HG02798 (cell line): Measurements from ENCODE around the gene IQGAP1.
"Not testable (repeated sequence)": the region's sequence is repeated elsewhere in the genome, so short reads cannot be mapped to it uniquely, and the experiment has no call there.

Source experiments
- ATAC-seq: cut with Tn5 transposase; IDR thresholded peaks from one replicate; pipeline ENCODE4 v1.9.1; 2021; ENCODE audit warnings: mild to moderate bottlenecking; ENCODE audit not compliant: unreplicated experiment, poor library complexity

Gene IQGAP1

DNA sequence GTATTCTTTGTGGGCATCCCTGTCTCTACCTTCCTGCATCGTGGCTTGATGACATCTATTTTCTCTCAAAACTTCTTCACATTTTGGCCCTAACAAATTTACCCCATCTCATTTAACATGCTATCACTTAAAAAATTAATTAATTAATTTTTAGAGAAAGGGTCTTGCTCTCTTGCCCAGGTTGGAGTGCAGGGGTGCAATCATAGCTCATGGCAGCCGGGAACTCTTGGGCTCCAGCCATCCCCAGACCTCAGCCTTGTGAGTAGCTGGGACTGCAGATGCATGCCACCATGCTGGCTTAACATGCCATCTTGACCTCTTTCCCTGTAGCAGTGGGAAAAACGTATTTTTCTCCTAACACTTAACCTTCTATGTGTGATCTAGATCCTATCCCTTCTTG, 20.6 kb downstream of the IQGAP1 start:
- ATAC-seq = no peak

GRCh38 chr15:90409587-90409986, 21.5 kb downstream of the IQGAP1 start:
- ATAC-seq = not testable (repeated sequence)

DNA sequence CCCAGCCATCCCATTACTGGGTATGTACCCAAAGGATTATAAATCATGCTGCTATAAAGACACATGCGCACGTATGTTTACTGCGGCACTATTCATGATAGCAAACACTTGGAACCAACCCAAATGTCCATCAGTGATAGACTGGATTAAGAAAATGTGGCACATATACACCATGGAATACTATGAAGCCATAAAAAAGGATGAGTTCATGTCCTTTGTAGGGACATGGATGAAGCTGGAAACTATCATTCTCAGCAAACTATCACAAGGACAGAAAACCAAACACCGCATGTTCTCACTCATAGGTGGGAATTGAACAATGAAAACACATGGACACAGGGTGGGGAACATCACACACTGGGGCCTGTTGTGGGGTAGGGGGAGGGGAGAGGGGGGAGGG, 22.3 kb downstream of the IQGAP1 start:
- not testable (repeated sequence) for ATAC-seq

DNA sequence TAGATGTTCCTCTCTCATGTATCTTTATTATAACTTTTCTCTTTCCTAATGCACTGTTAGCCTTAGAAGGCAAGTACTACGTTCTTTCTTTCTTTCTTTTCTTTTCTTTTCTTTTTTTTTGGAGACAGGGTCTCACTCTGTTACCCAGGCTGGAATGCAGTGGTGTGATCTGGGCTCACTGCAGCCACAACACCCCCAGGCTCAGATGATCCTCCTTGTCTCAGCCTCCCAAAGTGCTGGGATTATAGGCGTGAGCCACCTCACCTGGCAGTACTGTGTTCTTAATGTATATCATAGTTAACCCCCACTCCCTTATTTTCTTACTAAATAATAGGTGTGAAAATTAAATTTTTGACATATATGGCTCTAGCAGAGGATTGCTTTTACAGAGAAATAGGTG, 23.1 kb downstream of the IQGAP1 start:
- no peak for ATAC-seq

- peak; percentile 89 for ATAC-seq
These were observed 24.5 kb downstream of the IQGAP1 start for GRCh38 chr15:90412356-90413194.

- ATAC-seq = no peak
These were observed 25.7 kb downstream of the IQGAP1 start for GRCh38 chr15:90413411-90414379.

DNA sequence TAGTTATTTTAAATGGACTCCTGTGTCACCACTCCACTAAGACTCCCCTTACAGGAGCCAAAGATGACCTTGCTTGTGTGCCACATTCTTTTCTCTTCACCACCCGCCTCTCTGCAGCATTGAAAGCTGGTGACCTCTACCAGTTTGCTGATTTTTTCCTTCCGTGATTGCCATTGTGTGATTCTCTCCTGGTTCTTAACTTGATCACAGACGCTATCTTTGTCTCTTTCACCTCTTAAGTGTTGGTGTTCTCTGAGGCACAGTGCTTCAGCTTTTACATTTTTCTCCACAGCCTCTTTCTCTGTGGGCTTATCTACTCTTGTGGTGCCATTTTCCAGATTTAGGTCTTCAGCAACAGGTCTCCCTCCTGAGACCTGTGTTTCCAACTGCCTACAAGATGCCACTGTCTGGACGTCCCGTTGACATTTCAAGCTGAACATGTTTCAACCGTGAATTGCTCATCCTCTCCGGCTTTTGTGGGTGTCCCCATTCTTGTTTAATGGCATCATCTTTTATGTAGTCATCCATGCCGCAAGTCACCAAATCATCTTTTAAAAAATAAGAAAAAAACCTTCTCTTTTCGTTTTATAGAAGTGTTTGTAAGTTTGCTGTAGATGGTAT, 26.5 kb downstream of the IQGAP1 start:
- ATAC-seq = no peak

- ATAC-seq = not testable (repeated sequence)
These were observed 28.0 kb downstream of the IQGAP1 start for GRCh38 chr15:90416052-90416451.

DNA sequence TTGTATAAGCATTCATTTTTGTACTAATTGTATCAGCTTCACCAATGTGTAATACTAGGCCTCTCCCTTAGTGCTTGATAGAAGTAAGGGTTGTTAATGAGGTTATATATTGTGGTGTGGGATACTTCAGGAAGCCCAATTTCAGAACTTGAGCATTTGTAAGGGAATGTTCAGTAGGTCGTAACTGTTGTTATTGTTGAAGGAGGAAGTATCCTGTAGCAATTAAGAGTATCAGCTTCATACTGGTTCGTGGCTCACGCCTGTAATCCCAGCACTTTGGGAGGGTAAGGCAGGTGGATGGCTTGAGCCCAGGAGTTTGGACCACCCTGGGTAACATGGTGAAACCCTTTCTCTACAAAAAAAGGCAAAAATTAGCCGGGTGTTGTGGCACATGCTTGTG, 30.6 kb downstream of the IQGAP1 start:
- no peak for ATAC-seq

GRCh38 chr15:90419206-90419605, 31.2 kb downstream of the IQGAP1 start:
- no peak for ATAC-seq

GRCh38 chr15:90419738-90420406, 31.8 kb downstream of the IQGAP1 start:
- no peak for ATAC-seq

GRCh38 chr15:90420451-90420850, 32.4 kb downstream of the IQGAP1 start:
- no peak for ATAC-seq

- ATAC-seq = no peak
These were observed 33.5 kb downstream of the IQGAP1 start for GRCh38 chr15:90421527-90421926.

GRCh38 chr15:90422043-90422442, 34.0 kb downstream of the IQGAP1 start:
- ATAC-seq = no peak

GRCh38 chr15:90422936-90423335, 34.9 kb downstream of the IQGAP1 start:
- no peak for ATAC-seq

DNA sequence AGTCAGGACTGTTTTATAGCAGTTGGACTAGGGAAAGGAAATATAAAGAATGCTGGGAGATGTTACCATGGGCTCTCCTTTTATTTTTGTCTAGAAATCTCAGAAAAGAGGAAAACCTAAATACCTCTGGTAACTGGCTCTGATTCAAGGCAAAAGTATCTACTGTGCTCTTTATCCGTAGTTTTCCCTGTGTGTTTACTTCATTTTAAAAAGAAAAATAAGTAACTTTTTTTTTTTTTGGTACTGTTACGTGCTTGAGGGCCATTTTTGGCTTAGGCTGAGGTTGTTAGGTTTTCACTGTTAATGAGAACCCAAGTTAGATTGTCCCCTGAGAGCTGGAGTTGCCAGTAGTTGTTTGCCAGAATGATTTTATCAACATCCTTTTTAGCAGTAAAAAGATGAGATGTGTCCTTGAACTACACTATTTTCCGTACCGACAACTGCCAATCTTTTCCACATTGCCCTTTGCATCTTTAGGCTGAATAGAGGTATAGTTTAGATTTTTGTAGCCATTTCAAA, 35.8 kb downstream of the IQGAP1 start:
- no peak for ATAC-seq

DNA sequence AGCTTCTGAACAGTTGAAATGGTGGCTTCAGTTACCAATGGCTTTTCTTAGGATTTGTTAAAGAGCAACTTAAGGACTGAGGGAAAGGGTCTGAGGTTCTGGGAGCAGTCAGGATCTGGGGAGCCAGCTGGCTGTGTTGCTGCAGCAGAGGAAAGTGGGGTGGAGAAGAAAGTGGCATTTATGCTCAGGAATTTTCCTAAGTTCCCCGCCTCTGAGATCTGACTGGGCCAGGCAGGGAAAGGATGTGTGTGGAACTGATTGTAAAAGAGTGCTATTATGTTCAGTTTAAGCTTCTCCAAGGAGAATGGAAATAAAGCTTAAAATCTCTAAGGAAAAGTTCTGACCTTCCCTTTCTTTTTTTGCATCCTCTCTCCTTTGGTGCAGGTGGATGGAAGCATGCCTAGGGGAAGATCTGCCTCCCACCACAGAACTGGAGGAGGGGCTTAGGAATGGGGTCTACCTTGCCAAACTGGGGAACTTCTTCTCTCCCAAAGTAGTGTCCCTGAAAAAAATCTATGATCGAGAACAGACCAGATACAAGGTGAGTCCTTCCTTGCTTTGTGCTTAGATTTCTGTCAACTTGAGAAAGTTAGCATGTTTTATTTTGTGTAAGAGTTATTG, 37.8 kb downstream of the IQGAP1 start:
- no peak for ATAC-seq

GRCh38 chr15:90427185-90427584, 39.1 kb downstream of the IQGAP1 start:
- no peak for ATAC-seq

- ATAC-seq = no peak
These were observed 44.2 kb downstream of the IQGAP1 start for GRCh38 chr15:90432253-90432652.
